ENCODE data around the gene P2RY6. TPM values are rescaled to one million over a fixed set of nuclear protein-coding genes. Genes with fewer than 3 reads are reported as not detected.
A peak's percentile ranks its signal among the peaks of the same experiment; 100 is the strongest.

P2RY6 gene
- total and polyA plus RNA-seq, 10 of the 15 experiments (the other 5 are each of a cell fraction or from before 2014, with no cell fraction given) = 0.05 to 0.90 (median 0.22) TPM; not detected in 4

DNA sequence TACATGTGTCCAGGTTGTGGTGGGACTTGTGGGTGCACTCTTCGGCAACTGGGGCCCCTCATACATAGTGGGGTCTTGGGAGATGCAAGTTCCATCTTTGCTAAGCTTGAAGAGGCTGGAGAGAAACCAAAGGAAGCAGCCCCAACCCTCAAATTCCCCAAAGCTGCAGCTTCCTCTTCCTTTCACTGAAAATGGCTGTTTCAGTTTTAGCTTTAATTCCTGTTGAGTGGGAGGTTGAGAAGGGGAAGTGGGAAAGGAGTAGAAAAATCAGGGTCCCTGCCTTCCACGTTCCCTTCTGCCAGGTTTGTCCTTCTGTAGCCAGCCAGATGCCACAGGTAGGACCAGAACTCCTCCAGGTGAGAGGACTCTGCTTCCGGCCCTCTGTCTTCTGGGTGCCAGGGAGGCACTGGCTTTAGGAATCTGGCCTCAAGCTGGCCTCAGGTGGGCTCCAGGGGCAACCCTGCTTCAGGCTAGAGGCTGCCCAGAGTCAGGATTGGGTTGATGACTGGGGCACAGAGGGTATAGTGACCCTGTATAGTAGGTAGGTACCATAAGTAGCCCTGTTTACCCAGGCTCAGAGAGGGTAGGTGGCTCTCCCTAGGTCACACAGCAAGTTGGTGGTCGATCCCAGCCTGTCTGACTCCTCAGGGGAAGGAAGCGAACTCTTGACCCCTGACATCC lies 16.2 kb downstream of the P2RY6 start (continued):
- TF ChIP-seq, protein P1, sequence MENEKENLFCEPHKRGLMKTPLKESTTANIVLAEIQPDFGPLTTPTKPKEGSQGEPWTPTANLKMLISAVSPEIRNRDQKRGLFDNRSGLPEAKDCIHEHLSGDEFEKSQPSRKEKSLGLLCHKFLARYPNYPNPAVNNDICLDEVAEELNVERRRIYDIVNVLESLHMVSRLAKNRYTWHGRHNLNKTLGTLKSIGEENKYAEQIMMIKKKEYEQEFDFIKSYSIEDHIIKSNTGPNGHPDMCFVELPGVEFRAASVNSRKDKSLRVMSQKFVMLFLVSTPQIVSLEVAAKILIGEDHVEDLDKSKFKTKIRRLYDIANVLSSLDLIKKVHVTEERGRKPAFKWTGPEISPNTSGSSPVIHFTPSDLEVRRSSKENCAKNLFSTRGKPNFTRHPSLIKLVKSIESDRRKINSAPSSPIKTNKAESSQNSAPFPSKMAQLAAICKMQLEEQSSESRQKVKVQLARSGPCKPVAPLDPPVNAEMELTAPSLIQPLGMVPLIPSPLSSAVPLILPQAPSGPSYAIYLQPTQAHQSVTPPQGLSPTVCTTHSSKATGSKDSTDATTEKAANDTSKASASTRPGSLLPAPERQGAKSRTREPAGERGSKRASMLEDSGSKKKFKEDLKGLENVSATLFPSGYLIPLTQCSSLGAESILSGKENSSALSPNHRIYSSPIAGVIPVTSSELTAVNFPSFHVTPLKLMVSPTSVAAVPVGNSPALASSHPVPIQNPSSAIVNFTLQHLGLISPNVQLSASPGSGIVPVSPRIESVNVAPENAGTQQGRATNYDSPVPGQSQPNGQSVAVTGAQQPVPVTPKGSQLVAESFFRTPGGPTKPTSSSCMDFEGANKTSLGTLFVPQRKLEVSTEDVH (IDR thresholded peaks at IDR 0.05; ENCODE audit: low read depth, partially characterized antibody) = no peak
- TF ChIP-seq, protein P2, sequence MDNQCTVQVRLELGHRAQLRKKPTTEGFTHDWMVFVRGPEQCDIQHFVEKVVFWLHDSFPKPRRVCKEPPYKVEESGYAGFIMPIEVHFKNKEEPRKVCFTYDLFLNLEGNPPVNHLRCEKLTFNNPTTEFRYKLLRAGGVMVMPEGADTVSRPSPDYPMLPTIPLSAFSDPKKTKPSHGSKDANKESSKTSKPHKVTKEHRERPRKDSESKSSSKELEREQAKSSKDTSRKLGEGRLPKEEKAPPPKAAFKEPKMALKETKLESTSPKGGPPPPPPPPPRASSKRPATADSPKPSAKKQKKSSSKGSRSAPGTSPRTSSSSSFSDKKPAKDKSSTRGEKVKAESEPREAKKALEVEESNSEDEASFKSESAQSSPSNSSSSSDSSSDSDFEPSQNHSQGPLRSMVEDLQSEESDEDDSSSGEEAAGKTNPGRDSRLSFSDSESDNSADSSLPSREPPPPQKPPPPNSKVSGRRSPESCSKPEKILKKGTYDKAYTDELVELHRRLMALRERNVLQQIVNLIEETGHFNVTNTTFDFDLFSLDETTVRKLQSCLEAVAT (IDR thresholded peaks at IDR 0.05) = no peak
- no peak for TF ChIP-seq FOXK2 (IDR thresholded peaks at IDR 0.05)
- TF ChIP-seq, protein P3, sequence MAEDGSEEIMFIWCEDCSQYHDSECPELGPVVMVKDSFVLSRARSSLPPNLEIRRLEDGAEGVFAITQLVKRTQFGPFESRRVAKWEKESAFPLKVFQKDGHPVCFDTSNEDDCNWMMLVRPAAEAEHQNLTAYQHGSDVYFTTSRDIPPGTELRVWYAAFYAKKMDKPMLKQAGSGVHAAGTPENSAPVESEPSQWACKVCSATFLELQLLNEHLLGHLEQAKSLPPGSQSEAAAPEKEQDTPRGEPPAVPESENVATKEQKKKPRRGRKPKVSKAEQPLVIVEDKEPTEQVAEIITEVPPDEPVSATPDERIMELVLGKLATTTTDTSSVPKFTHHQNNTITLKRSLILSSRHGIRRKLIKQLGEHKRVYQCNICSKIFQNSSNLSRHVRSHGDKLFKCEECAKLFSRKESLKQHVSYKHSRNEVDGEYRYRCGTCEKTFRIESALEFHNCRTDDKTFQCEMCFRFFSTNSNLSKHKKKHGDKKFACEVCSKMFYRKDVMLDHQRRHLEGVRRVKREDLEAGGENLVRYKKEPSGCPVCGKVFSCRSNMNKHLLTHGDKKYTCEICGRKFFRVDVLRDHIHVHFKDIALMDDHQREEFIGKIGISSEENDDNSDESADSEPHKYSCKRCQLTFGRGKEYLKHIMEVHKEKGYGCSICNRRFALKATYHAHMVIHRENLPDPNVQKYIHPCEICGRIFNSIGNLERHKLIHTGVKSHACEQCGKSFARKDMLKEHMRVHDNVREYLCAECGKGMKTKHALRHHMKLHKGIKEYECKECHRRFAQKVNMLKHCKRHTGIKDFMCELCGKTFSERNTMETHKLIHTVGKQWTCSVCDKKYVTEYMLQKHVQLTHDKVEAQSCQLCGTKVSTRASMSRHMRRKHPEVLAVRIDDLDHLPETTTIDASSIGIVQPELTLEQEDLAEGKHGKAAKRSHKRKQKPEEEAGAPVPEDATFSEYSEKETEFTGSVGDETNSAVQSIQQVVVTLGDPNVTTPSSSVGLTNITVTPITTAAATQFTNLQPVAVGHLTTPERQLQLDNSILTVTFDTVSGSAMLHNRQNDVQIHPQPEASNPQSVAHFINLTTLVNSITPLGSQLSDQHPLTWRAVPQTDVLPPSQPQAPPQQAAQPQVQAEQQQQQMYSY (CRISPR knock-in tag; IDR thresholded peaks at IDR 0.05) = no peak
- TF ChIP-seq, protein P4, sequence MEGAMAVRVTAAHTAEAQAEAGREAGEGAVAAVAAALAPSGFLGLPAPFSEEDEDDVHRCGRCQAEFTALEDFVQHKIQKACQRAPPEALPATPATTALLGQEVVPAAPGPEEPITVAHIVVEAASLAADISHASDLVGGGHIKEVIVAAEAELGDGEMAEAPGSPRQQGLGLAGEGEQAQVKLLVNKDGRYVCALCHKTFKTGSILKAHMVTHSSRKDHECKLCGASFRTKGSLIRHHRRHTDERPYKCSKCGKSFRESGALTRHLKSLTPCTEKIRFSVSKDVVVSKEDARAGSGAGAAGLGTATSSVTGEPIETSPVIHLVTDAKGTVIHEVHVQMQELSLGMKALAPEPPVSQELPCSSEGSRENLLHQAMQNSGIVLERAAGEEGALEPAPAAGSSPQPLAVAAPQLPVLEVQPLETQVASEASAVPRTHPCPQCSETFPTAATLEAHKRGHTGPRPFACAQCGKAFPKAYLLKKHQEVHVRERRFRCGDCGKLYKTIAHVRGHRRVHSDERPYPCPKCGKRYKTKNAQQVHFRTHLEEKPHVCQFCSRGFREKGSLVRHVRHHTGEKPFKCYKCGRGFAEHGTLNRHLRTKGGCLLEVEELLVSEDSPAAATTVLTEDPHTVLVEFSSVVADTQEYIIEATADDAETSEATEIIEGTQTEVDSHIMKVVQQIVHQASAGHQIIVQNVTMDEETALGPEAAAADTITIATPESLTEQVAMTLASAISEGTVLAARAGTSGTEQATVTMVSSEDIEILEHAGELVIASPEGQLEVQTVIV (IDR thresholded peaks at IDR 0.05; ENCODE audit: borderline replicate concordance, partially characterized antibody) = no peak
- no peak for TF ChIP-seq ESRRA (IDR thresholded peaks at IDR 0.05; ENCODE audit: low read length)
- TF ChIP-seq, protein P5, sequence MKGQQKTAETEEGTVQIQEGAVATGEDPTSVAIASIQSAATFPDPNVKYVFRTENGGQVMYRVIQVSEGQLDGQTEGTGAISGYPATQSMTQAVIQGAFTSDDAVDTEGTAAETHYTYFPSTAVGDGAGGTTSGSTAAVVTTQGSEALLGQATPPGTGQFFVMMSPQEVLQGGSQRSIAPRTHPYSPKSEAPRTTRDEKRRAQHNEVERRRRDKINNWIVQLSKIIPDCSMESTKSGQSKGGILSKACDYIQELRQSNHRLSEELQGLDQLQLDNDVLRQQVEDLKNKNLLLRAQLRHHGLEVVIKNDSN (IDR thresholded peaks at IDR 0.05; ENCODE audit: borderline replicate concordance, extremely low read length, insufficient read depth, low read depth, low read length) = no peak
- TF ChIP-seq, protein P6, sequence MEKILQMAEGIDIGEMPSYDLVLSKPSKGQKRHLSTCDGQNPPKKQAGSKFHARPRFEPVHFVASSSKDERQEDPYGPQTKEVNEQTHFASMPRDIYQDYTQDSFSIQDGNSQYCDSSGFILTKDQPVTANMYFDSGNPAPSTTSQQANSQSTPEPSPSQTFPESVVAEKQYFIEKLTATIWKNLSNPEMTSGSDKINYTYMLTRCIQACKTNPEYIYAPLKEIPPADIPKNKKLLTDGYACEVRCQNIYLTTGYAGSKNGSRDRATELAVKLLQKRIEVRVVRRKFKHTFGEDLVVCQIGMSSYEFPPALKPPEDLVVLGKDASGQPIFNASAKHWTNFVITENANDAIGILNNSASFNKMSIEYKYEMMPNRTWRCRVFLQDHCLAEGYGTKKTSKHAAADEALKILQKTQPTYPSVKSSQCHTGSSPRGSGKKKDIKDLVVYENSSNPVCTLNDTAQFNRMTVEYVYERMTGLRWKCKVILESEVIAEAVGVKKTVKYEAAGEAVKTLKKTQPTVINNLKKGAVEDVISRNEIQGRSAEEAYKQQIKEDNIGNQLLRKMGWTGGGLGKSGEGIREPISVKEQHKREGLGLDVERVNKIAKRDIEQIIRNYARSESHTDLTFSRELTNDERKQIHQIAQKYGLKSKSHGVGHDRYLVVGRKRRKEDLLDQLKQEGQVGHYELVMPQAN (conservative IDR thresholded peaks at IDR 0.05) = no peak
- TF ChIP-seq NR2F1 (conservative IDR thresholded peaks at IDR 0.05) = peak; percentile 38
- TF ChIP-seq, protein P7, sequence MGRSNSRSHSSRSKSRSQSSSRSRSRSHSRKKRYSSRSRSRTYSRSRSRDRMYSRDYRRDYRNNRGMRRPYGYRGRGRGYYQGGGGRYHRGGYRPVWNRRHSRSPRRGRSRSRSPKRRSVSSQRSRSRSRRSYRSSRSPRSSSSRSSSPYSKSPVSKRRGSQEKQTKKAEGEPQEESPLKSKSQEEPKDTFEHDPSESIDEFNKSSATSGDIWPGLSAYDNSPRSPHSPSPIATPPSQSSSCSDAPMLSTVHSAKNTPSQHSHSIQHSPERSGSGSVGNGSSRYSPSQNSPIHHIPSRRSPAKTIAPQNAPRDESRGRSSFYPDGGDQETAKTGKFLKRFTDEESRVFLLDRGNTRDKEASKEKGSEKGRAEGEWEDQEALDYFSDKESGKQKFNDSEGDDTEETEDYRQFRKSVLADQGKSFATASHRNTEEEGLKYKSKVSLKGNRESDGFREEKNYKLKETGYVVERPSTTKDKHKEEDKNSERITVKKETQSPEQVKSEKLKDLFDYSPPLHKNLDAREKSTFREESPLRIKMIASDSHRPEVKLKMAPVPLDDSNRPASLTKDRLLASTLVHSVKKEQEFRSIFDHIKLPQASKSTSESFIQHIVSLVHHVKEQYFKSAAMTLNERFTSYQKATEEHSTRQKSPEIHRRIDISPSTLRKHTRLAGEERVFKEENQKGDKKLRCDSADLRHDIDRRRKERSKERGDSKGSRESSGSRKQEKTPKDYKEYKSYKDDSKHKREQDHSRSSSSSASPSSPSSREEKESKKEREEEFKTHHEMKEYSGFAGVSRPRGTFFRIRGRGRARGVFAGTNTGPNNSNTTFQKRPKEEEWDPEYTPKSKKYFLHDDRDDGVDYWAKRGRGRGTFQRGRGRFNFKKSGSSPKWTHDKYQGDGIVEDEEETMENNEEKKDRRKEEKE (IDR thresholded peaks at IDR 0.05) = no peak
- no peak for TF ChIP-seq BCL11A (IDR thresholded peaks at IDR 0.05; ENCODE audit: low read depth, low read length)
